ENCODE data around the gene TERB1.

Gene TERB1

DNA sequence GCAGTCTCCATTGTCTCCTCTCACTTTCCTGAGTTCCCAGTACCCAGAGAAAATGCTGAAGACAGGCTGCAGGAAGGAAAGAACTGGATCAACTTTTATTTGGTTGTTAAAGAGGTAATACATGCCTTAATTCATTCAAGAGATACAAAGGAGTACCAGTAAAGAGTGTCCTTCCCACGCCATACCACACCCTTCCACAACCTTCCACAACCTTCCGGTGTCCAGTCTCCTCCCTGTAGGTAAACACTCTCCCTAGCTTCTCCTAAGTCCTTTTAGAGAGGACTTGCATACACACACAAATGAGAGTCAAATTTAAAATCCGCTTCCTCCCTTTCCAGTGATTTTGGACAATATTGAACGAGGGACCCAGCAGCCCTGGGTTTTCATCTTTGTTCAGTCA, 40.0 kb upstream of the TERB1 start:
- TF ChIP-seq, protein P1, sequence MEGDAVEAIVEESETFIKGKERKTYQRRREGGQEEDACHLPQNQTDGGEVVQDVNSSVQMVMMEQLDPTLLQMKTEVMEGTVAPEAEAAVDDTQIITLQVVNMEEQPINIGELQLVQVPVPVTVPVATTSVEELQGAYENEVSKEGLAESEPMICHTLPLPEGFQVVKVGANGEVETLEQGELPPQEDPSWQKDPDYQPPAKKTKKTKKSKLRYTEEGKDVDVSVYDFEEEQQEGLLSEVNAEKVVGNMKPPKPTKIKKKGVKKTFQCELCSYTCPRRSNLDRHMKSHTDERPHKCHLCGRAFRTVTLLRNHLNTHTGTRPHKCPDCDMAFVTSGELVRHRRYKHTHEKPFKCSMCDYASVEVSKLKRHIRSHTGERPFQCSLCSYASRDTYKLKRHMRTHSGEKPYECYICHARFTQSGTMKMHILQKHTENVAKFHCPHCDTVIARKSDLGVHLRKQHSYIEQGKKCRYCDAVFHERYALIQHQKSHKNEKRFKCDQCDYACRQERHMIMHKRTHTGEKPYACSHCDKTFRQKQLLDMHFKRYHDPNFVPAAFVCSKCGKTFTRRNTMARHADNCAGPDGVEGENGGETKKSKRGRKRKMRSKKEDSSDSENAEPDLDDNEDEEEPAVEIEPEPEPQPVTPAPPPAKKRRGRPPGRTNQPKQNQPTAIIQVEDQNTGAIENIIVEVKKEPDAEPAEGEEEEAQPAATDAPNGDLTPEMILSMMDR (IDR thresholded peaks at IDR 0.05; ENCODE audit: low read depth, low read length), result no peak
- no peak for DNase-seq (ENCODE audit: extremely low read depth, low read depth)

DNA sequence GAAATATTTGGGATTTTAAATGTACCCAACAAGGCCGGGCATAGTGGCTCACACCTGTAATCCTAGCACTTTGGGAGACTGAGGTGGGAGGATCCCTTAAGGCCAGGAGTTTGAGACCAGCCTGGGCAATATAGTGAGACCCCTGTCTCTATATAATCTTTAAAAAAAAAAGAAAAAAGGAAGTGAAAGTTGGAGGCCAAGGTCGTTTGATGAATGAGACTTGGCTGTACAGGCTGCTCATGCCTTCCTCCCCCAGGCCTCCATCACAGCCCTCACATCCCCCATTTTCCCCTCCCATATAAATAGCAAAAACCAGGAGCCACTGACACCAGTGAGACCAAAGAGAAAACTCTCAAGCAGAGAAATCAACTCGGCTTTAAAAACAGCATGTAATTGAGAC, 39.5 kb upstream of the TERB1 start:
- TF ChIP-seq, protein P1 (IDR thresholded peaks at IDR 0.05; ENCODE audit: low read depth, low read length), result no peak
- DNase-seq (ENCODE audit: extremely low read depth, low read depth), result no peak

DNA sequence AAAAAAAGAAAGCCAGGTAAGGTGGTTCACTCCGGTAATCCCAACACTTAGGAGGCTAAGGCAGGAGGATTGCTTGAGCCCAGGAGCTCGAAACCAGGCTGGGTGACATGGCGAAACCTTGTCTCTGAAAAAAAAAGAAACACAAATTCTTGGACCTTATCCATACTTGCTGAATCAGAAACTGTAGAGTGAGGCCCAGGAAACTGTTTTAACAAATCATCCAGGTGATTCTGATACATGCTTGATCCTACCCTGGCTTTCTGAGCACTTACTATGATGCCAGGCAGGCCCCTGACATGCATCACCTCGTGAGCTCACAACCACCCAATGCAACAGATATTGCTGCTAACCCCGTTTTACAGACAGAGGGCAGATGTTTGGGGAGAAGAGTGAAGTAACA, 33.4 kb upstream of the TERB1 start:
- no peak for DNase-seq (ENCODE audit: extremely low read depth, low read depth)
- TF ChIP-seq, protein P1 (IDR thresholded peaks at IDR 0.05; ENCODE audit: low read depth, low read length), result no peak

DNA sequence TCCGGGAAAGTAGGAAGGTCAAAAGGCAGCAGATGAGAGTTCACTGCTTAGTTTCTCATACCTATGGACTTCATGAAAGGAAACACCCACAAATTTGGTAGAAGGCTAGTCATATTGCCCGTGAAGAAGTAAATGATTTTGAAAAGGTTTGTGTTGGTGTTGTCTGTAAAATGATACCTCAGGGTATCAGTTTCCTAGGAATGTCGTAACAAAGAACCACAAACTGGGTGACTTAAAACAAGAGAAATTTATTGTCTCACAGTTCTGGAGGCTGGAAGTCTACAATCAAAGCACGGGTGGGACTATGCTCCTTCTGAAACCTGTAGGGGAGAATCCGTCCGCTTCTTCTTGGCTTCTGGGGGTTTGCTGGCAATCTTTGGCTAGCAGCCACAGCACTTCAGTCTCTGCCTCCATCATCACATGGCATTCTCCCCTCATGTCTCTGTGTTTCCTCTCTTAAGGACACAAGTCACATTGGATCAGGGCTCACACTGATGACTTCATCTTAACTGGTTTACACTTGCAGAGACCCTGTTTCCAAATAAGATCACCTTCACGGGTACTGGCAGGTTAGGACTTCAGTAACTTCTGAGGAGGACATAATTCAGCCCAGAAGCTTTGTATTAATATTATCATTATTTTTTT, 31.4 kb upstream of the TERB1 start:
- TF ChIP-seq, protein P1 (IDR thresholded peaks at IDR 0.05; ENCODE audit: low read depth, low read length), result no peak
- DNase-seq (ENCODE audit: extremely low read depth, low read depth), result no peak

DNA sequence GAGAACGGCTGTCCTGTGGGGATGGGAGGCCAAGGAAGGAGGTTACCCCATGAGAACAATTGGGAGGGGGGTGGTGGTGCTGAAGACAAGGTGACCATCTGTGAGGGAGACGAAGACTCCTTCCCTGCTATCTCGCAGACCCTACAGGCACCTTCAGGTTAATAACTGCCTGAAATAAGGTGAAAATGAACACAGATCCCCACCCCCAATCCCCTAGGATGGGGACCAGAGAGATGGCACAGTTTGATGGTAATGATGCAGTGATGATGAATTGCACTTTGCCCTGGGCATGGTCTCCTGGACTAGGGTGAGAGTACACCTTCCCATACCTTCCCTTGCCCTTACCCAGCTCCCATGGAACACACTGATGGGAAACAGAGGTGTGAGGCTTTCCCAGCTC, 30.8 kb upstream of the TERB1 start:
- no peak for DNase-seq (ENCODE audit: extremely low read depth, low read depth)
- TF ChIP-seq, protein P1 (IDR thresholded peaks at IDR 0.05; ENCODE audit: low read depth, low read length), result no peak

DNA sequence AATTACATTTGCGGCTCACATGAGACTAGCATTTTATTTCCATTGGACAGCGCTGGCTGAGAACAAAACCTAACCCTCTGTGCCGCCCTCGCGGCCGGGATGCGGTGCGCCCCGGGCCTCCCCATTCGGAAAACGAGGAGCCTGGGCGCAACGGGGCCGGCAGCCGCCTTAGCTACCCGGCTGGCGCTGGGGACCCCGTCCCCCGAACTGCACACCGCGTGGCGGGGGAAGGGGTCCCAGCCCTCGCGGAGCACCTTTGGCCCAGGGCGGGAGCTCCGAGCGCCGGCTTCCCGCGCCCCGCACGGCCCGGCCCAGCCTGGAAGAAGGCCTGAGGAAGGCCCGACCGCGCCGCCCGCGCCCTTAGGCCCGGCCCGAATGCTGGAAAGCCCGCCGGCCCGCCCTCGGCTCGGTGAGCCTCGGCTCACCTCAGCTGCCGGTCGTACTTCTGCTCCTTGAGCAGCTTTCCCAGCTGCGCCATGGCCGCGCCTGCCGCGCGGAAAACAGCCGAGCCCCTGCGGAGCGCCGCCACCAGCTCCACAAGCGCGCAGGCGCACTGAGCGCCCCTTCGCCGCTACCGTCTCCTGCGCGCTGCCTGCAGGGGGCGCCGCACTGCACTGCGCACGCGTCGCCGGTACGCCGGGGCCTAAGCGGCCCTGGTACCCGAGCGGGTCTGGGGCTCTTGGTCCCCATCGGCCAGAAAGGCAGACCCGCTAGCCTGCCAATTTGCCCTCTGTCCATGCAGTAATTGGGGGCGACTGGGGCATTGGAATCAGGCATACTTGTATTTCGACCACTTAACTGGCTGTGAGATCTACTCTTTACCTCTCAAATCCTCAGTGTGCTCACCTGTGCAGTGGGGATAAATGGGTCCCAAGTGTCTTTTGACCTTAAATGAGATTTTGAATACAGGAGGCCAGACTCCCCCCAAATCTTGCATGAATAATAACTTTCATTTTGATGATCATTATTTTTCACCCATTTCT, 29.3 kb upstream of the TERB1 start, which contains the start of gene NAE1:
TSS of gene NAE1 (minus strand) at position 555 of the 983 bp plus-strand sequence. CDS start at position 478, 77 bp downstream.
- TF ChIP-seq, protein P1 (IDR thresholded peaks at IDR 0.05; ENCODE audit: low read depth, low read length), result peak; percentile 78
- peak; percentile 54 for DNase-seq (ENCODE audit: extremely low read depth, low read depth)

DNA sequence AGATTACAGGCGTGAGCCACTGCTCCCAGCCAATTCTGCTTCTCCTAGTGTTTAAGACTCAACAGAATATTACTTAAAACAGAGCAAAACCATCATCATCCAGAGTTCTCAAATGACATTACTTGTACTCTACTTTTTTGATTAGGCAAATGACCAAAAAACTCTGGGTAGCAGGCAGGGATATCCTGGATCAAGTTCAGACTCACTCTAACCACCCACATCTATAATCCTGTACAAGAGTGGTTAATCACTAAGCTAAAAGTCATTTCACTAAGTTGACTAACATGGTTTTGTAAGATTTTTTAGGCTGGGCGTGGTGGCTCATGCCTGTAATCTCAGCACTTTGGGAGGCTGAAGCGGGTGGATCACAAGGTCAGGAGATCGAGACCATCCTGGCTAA, 22.6 kb upstream of the TERB1 start:
- TF ChIP-seq, protein P1 (IDR thresholded peaks at IDR 0.05; ENCODE audit: low read depth, low read length), result no peak

More for the DNA sequence above, 22.6 kb upstream of the TERB1 start:
- DNase-seq (ENCODE audit: extremely low read depth, low read depth), result no peak

Measured in AG09319 (cell line).